OCI-LY1 (cell line): ENCODE results near the gene TNPO3.

Source experiments
- H2AFZ ChIP-seq: fragments of 200-600 bp; sonication (generic), shearing (Covaris generic); 2 replicates; pipeline ENCODE4 v1.6.0; 2014; ENCODE audit warnings: antibody characterized with exemption, mild to moderate bottlenecking, low read length
- H3F3A ChIP-seq: fragments of 200-600 bp; sonication (generic), shearing (Covaris generic); 2 replicates; pipeline ENCODE4 v1.6.0; 2014; ENCODE audit warnings: mild to moderate bottlenecking, antibody characterized with exemption, low read length, moderate library complexity; ENCODE audit not compliant: insufficient read depth
- H3K27ac ChIP-seq: fragments of 200-600 bp; sonication (generic); 2 replicates; pipeline ENCODE4 v1.5.1; 2014; ENCODE audit warnings: low read length, mixed run types, mild to moderate bottlenecking, low read depth; ENCODE audit not compliant: poor library complexity, severe bottlenecking
- H3K27me3 ChIP-seq: fragments of 200-600 bp; sonication (generic); 2 replicates; pipeline ENCODE4 v1.6.0; 2014; ENCODE audit warnings: antibody characterized with exemption, mild to moderate bottlenecking, low read length, moderate library complexity; ENCODE audit not compliant: insufficient read depth
- H3K36me3 ChIP-seq: fragments of 200-600 bp; sonication (generic); 2 replicates; pipeline ENCODE4 v1.6.1; 2014; ENCODE audit warnings: mild to moderate bottlenecking, antibody characterized with exemption, low read length, moderate library complexity, mixed read lengths; ENCODE audit not compliant: insufficient read depth
- H3K4me1 ChIP-seq: fragments of 200-600 bp; sonication (generic); 2 replicates; pipeline ENCODE4 v1.5.1; 2014; ENCODE audit warnings: mild to moderate bottlenecking, low read length, moderate library complexity; ENCODE audit not compliant: insufficient read depth, severe bottlenecking
- H3K4me2 ChIP-seq: fragments of 200-600 bp; sonication (generic), shearing (Covaris generic); 2 replicates; pipeline ENCODE4 v1.6.1; 2014; ENCODE audit warnings: low read length
- H3K4me3 ChIP-seq: fragments of 200-600 bp; sonication (generic); 2 replicates; pipeline ENCODE4 v1.5.1; 2014; ENCODE audit warnings: low read length, low read depth, mild to moderate bottlenecking, mixed read lengths; ENCODE audit not compliant: poor library complexity, severe bottlenecking
- H3K79me2 ChIP-seq: fragments of 200-600 bp; shearing (Covaris generic); 2 replicates; pipeline ENCODE4 v1.6.1; 2016; ENCODE audit warnings: mixed run types, low read length, mixed read lengths; ENCODE audit not compliant: insufficient read depth
- H3K9ac ChIP-seq: fragments of 200-600 bp; sonication (generic), shearing (Covaris generic); 2 replicates; pipeline ENCODE4 v1.6.1; 2014; ENCODE audit warnings: mild to moderate bottlenecking, low read length, mixed read lengths
- H3K9me2 ChIP-seq: fragments of 200-600 bp; sonication (generic), shearing (Covaris generic); 2 replicates; pipeline ENCODE4 v1.6.1; 2014; ENCODE audit warnings: low read depth, mild to moderate bottlenecking, low read length, mixed read lengths
- H3K9me3 ChIP-seq: fragments of 200-600 bp; shearing (Covaris generic); 2 replicates; pipeline ENCODE4 v1.6.1; 2014; ENCODE audit warnings: low read length, mixed read lengths
- H4K20me1 ChIP-seq: fragments of 200-600 bp; sonication (generic), shearing (Covaris generic); 2 replicates; pipeline ENCODE4 v1.6.0; 2016; ENCODE audit warnings: mild to moderate bottlenecking, low read length; ENCODE audit not compliant: insufficient read depth
- EZH2 ChIP-seq: fragments of 200-600 bp; sonication (generic), shearing (Covaris generic); IDR thresholded peaks from 2 replicates; pipeline ENCODE4 v1.8.0; 2017; ENCODE audit warnings: borderline replicate concordance, mixed run types, mild to moderate bottlenecking, antibody characterized with exemption, low read length, moderate library complexity, mixed read lengths
- TF ChIP-seq, protein P1 (sequence below): fragments of 200-600 bp; sonication (generic), shearing (Covaris generic); IDR thresholded peaks from 2 replicates; pipeline ENCODE4 v1.5.1; 2017; ENCODE audit warnings: mild to moderate bottlenecking, antibody characterized with exemption, low read length, moderate library complexity, mixed read lengths

Gene TNPO3

DNA sequence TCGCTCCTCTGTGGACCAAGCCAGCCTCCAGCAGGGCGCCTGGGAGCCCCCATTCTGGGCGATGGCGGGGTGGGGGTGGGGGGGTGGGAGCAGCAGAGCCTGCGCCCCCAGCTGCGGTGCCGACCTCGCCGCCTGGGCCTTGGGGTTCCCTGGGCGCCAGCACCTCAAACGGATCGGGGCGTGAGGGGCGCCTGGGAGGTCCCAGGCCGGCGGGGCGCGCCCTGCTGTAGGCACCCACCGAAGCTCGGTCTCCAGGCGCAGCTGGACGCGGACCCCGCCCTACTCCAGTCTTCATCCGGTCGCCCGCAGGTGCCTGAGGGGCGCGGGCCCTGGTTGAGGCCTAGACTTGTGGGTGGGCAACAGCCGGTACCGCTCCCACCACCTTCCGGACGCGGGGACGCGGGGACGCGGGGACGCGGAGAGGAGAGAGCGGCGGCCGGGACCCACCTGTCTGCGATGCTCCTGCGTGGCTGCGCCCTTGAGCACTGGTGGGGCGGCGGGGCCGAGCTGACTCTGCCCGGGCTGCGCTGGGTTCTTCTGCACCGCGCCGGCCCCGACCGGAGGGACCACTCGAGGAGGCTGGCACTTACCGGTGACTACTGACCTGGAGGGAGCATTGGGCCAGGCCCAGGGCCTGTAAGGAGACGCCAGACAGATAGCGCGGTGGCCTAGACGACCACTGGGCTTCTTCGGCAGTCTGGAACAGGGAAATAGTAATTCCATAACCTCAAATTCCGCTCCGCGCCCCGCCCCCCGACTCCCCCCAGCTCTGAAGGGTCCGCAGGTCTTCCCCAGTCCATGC is 138.9 kb downstream of the TNPO3 start:
- Histone ChIP-seq H3K27me3 (peaks cover 31% of the 10 kb centered on the region), H3K9ac (no peak overlapping the region)

DNA sequence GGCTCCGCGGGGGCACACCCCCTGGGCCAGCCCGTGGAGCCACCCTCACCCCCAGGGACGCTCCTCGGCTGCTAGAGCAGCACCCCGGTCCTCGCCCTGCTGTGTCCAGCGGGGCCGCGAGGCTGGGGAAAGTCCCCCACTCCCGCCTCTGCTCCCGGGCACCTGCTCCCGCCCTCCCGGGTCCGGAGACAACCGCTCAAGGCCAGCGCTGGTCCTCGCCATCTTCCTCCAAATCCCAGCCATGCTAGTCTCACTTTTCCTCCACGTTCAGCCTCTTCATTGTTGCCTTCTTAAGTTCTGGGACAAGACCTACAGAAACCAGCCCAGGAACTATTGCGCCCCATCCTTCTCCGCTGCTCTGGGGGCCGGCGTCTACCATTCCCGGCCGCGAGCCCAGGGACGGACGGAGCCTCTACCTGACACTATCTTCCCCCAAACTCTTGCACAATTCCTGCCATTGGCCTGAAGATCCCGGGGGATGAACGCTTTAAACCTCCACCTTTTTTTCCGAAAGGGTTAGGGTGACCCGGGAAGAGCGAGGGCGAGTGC is 139.6 kb downstream of the TNPO3 start:
- peaks cover 6% of the 10 kb centered on the region for H3K4me1 ChIP-seq
- no peaks in the 10 kb centered on the region for H3K9me2 ChIP-seq
- H3K79me2 ChIP-seq, result no peaks in the 10 kb centered on the region
- H2AFZ ChIP-seq, result no peak overlapping the region
- H3K27me3 ChIP-seq, result peaks cover 38% of the 10 kb centered on the region
- H4K20me1 ChIP-seq, result no peaks in the 10 kb centered on the region
- no peak overlapping the region for H3K4me2 ChIP-seq
- no peak overlapping the region for H3K4me3 ChIP-seq
- H3K9me3 ChIP-seq, result no peaks in the 10 kb centered on the region
- TF ChIP-seq, protein P1, sequence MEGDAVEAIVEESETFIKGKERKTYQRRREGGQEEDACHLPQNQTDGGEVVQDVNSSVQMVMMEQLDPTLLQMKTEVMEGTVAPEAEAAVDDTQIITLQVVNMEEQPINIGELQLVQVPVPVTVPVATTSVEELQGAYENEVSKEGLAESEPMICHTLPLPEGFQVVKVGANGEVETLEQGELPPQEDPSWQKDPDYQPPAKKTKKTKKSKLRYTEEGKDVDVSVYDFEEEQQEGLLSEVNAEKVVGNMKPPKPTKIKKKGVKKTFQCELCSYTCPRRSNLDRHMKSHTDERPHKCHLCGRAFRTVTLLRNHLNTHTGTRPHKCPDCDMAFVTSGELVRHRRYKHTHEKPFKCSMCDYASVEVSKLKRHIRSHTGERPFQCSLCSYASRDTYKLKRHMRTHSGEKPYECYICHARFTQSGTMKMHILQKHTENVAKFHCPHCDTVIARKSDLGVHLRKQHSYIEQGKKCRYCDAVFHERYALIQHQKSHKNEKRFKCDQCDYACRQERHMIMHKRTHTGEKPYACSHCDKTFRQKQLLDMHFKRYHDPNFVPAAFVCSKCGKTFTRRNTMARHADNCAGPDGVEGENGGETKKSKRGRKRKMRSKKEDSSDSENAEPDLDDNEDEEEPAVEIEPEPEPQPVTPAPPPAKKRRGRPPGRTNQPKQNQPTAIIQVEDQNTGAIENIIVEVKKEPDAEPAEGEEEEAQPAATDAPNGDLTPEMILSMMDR, result no peak
- no peaks in the 10 kb centered on the region for H3F3A ChIP-seq
- H3K36me3 ChIP-seq, result no peaks in the 10 kb centered on the region
- no peak overlapping the region for H3K27ac ChIP-seq
- no peak overlapping the region for H3K9ac ChIP-seq

More for the DNA sequence above, 138.9 kb downstream of the TNPO3 start:
- Histone ChIP-seq H3K79me2 (no peaks in the 10 kb centered on the region), H3K4me2 (no peak overlapping the region), H3K27ac (no peak overlapping the region), H3K4me3 (no peak overlapping the region), H3K36me3 (no peaks in the 10 kb centered on the region), H3F3A (no peaks in the 10 kb centered on the region), H2AFZ (no peak overlapping the region), H3K9me3 (no peaks in the 10 kb centered on the region), H4K20me1 (no peaks in the 10 kb centered on the region), H3K9me2 (no peaks in the 10 kb centered on the region), H3K4me1 (peaks cover 6% of the 10 kb centered on the region)
- no peak for TF ChIP-seq EZH2
- TF ChIP-seq, protein P1, result no peak

DNA sequence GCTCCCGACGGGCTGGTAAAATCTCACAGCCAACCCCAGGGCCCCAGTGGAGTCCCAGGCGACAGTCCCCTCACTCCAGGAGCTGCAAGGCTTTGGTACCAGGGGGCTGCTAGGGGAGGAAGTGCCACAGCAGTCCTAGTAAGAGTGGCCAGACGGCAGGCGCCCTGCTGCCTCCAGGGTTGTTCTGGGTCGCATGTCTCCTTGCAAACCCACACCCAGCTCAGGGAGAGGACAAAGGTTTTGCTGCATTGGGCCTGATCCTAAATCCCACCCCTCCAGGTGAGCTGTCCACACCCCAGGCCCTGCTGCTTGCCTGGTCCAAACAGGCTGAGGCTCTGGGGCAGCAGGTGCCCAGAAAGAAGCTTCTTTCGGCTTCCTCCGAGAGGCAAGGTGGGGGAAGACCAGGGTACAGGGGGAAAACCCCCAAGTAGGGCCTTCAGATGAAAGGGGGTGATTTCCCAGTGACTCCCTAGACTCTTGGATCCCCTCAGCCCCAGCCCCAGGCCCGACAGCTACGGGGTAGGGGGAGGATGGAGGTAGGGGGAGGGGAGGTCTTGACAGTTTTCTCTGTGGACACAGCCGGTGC is 140.3 kb downstream of the TNPO3 start:
- no peaks in the 10 kb centered on the region for H3K9me2 ChIP-seq

More for the DNA sequence above, 140.3 kb downstream of the TNPO3 start:
- no peaks in the 10 kb centered on the region for H3K36me3 ChIP-seq
- H3K4me2 ChIP-seq, result no peak overlapping the region
- H2AFZ ChIP-seq, result no peak overlapping the region
- no peaks in the 10 kb centered on the region for H4K20me1 ChIP-seq
- H3F3A ChIP-seq, result no peaks in the 10 kb centered on the region
- TF ChIP-seq, protein P1, result no peak
- no peak for TF ChIP-seq EZH2
- H3K27me3 ChIP-seq, result peaks cover 40% of the 10 kb centered on the region
- no peak overlapping the region for H3K27ac ChIP-seq
- no peak overlapping the region for H3K9ac ChIP-seq
- H3K9me3 ChIP-seq, result no peaks in the 10 kb centered on the region
- no peaks in the 10 kb centered on the region for H3K79me2 ChIP-seq
- H3K4me3 ChIP-seq, result no peak overlapping the region
- H3K4me1 ChIP-seq, result peaks cover 5% of the 10 kb centered on the region
